Measurements from ENCODE around the gene AKR1C4. TPM values are rescaled to one million over a fixed set of nuclear protein-coding genes. Genes with fewer than 3 reads are reported as not detected.

Gene AKR1C4
- total and polyA plus RNA-seq, 2 of the 8 experiments (the other 6 are each of a cell fraction or from before 2014, with no cell fraction given): not detected

- TF ChIP-seq FOSL1 (IDR thresholded peaks at IDR 0.05; ENCODE audit: insufficient read depth, low read depth, low read length) (no peak), SP2 (IDR thresholded peaks at IDR 0.05; ENCODE audit: low read length) (no peak), POU5F1 (IDR thresholded peaks at IDR 0.05; ENCODE audit: low read depth, low read length) (no peak), HDAC2 (IDR thresholded peaks at IDR 0.05; ENCODE audit: borderline replicate concordance in 1 of 2, low read depth in 2 of 2, low read length in 2 of 2) (no peak), CEBPB (IDR thresholded peaks at IDR 0.05; ENCODE audit: low read depth, low read length) (no peak), RFX5 (IDR thresholded peaks at IDR 0.05; ENCODE audit: borderline replicate concordance, low read depth, low read length) (no peak), EZH2 (IDR thresholded peaks at IDR 0.05; ENCODE audit: low read depth, low read length, severe bottlenecking) (no peak), POLR2AphosphoS5 (IDR thresholded peaks at IDR 0.05; ENCODE audit: low read depth, low read length) (no peak), RBBP5 (IDR thresholded peaks at IDR 0.05; ENCODE audit: borderline replicate concordance, low read depth, low read length) (no peak), EP300 (IDR thresholded peaks at IDR 0.05; ENCODE audit: borderline replicate concordance in 1 of 2, low read depth in 2 of 2, low read length in 2 of 2) (no peak)
- TF ChIP-seq, protein P1, sequence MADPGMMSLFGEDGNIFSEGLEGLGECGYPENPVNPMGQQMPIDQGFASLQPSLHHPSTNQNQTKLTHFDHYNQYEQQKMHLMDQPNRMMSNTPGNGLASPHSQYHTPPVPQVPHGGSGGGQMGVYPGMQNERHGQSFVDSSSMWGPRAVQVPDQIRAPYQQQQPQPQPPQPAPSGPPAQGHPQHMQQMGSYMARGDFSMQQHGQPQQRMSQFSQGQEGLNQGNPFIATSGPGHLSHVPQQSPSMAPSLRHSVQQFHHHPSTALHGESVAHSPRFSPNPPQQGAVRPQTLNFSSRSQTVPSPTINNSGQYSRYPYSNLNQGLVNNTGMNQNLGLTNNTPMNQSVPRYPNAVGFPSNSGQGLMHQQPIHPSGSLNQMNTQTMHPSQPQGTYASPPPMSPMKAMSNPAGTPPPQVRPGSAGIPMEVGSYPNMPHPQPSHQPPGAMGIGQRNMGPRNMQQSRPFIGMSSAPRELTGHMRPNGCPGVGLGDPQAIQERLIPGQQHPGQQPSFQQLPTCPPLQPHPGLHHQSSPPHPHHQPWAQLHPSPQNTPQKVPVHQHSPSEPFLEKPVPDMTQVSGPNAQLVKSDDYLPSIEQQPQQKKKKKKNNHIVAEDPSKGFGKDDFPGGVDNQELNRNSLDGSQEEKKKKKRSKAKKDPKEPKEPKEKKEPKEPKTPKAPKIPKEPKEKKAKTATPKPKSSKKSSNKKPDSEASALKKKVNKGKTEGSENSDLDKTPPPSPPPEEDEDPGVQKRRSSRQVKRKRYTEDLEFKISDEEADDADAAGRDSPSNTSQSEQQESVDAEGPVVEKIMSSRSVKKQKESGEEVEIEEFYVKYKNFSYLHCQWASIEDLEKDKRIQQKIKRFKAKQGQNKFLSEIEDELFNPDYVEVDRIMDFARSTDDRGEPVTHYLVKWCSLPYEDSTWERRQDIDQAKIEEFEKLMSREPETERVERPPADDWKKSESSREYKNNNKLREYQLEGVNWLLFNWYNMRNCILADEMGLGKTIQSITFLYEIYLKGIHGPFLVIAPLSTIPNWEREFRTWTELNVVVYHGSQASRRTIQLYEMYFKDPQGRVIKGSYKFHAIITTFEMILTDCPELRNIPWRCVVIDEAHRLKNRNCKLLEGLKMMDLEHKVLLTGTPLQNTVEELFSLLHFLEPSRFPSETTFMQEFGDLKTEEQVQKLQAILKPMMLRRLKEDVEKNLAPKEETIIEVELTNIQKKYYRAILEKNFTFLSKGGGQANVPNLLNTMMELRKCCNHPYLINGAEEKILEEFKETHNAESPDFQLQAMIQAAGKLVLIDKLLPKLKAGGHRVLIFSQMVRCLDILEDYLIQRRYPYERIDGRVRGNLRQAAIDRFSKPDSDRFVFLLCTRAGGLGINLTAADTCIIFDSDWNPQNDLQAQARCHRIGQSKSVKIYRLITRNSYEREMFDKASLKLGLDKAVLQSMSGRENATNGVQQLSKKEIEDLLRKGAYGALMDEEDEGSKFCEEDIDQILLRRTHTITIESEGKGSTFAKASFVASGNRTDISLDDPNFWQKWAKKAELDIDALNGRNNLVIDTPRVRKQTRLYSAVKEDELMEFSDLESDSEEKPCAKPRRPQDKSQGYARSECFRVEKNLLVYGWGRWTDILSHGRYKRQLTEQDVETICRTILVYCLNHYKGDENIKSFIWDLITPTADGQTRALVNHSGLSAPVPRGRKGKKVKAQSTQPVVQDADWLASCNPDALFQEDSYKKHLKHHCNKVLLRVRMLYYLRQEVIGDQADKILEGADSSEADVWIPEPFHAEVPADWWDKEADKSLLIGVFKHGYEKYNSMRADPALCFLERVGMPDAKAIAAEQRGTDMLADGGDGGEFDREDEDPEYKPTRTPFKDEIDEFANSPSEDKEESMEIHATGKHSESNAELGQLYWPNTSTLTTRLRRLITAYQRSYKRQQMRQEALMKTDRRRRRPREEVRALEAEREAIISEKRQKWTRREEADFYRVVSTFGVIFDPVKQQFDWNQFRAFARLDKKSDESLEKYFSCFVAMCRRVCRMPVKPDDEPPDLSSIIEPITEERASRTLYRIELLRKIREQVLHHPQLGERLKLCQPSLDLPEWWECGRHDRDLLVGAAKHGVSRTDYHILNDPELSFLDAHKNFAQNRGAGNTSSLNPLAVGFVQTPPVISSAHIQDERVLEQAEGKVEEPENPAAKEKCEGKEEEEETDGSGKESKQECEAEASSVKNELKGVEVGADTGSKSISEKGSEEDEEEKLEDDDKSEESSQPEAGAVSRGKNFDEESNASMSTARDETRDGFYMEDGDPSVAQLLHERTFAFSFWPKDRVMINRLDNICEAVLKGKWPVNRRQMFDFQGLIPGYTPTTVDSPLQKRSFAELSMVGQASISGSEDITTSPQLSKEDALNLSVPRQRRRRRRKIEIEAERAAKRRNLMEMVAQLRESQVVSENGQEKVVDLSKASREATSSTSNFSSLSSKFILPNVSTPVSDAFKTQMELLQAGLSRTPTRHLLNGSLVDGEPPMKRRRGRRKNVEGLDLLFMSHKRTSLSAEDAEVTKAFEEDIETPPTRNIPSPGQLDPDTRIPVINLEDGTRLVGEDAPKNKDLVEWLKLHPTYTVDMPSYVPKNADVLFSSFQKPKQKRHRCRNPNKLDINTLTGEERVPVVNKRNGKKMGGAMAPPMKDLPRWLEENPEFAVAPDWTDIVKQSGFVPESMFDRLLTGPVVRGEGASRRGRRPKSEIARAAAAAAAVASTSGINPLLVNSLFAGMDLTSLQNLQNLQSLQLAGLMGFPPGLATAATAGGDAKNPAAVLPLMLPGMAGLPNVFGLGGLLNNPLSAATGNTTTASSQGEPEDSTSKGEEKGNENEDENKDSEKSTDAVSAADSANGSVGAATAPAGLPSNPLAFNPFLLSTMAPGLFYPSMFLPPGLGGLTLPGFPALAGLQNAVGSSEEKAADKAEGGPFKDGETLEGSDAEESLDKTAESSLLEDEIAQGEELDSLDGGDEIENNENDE (IDR thresholded peaks at IDR 0.05; ENCODE audit: insufficient replicate concordance, low read length): no peak
These were observed 63.4 kb downstream of the AKR1C4 start (continued) for GRCh38 chr10:5259952-5260578.

Data from H1 (cell line).